ENCODE measurements around the gene LUC7L3. TPM values are rescaled to one million over a fixed set of nuclear protein-coding genes. Genes with fewer than 3 reads are reported as not detected.
"Not testable (repeated sequence)": the region's sequence is repeated elsewhere in the genome, so short reads cannot be mapped to it uniquely, and the experiment has no call there.

LUC7L3 gene
- total RNA-seq, 1 experiment from 2014 or later, result 136 TPM

- Histone ChIP-seq H3K4me1 (ENCODE audit: control insufficient read depth, insufficient read depth, low read length) (peaks cover 14% of the 10 kb centered on the region), H3K9me3 (ENCODE audit: control insufficient read depth, insufficient read depth, low read depth, low read length) (no peaks in the 10 kb centered on the region), H3K4me3 (ENCODE audit: low read depth in 2 of 2, low read length in 2 of 2) (peak overlapping the region; percentile 64 to 92), H3K27ac (ENCODE audit: low read length) (peak overlapping the region; percentile 95), H3K36me3 (ENCODE audit: control insufficient read depth, insufficient read depth, low read length) (peaks cover 3% of the 10 kb centered on the region; the same call in 1 of the 2 replicates), H3K27me3 (ENCODE audit: control insufficient read depth, insufficient read depth, low read length) (no peaks in the 10 kb centered on the region)
- intact Hi-C loops (cut with micrococcal nuclease; ENCODE audit: unreplicated experiment), result no loop called here
- ChIA-PET CTCF (interaction anchor here (0.5 to 0.7 kb wide), 2 partner anchors 163 to 311 kb away, joined by 8 to 13 read pairs; no protein-coding TSS in a partner anchor), POLR2A (interaction anchor here (0.6 to 1.2 kb wide), 3 partner anchors 10 to 245 kb away, joined by 3 to 7 read pairs (median 6); partner anchors contain the start of gene LUC7L3)
- ATAC-seq (no peak), DNase-seq (ENCODE audit: low read depth, low spot score) (no peak)
- in situ Hi-C loops (cut with HindIII; ENCODE audit: low pct_unique_long_range_greater_than_20kb, low sequenced_read_pairs), result no loop called here
- TF ChIP-seq POLR2AphosphoS5 (IDR thresholded peaks at IDR 0.05; ENCODE audit: low read depth, low read length), result no peak
- no peak for TF ChIP-seq TCF7L2 (IDR thresholded peaks at IDR 0.05; ENCODE audit: low read depth, low read length)
- TF ChIP-seq SIN3A (IDR thresholded peaks at IDR 0.05; ENCODE audit: borderline replicate concordance, insufficient read depth, low read depth, low read length), result no peak
- no peak for TF ChIP-seq CTCF (IDR thresholded peaks at IDR 0.05)
- TF ChIP-seq REST (IDR thresholded peaks at IDR 0.05; ENCODE audit: insufficient read depth in 1 of 2, low read depth in 2 of 2, low read length in 1 of 2), result no peak
- TSS peak; percentile 98 for BruUV-seq (replicated peaks)
Observed at GRCh38 chr17:50708050-50709000, 11.1 kb upstream of the LUC7L3 start.

GRCh38 chr17:50709053-50709452, 10.3 kb upstream of the LUC7L3 start:
- peaks cover 14% of the 10 kb centered on the region for H3K4me1 ChIP-seq (ENCODE audit: control insufficient read depth, insufficient read depth, low read length)
- peak overlapping the region; percentile 95 for H3K27ac ChIP-seq (ENCODE audit: low read length)
- H3K9me3 ChIP-seq (ENCODE audit: control insufficient read depth, insufficient read depth, low read depth, low read length); intact Hi-C loops (cut with micrococcal nuclease; ENCODE audit: unreplicated experiment); H3K36me3 ChIP-seq (ENCODE audit: control insufficient read depth, insufficient read depth, low read length); DNase-seq (ENCODE audit: low read depth, low spot score); ATAC-seq; H3K27me3 ChIP-seq (ENCODE audit: control insufficient read depth, insufficient read depth, low read length); BruUV-seq (replicated peaks); in situ Hi-C loops (cut with HindIII; ENCODE audit: low pct_unique_long_range_greater_than_20kb, low sequenced_read_pairs): not testable (repeated sequence)
- ChIA-PET CTCF (interaction anchor here (0.5 to 0.7 kb wide), 3 partner anchors 163 to 312 kb away, joined by 7 to 13 read pairs (median 8); no protein-coding TSS in a partner anchor), POLR2A (interaction anchor here (0.7 to 1.2 kb wide), 2 partner anchors 10 to 244 kb away, joined by 3 to 6 read pairs; partner anchors contain the start of gene LUC7L3)
- peak overlapping the region; percentile 64 to 92; a peak in 3 of 4 replicates for H3K4me3 ChIP-seq (ENCODE audit: low read depth in 2 of 2, low read length in 2 of 2)

All from Panc1 (cell line).